Amniotic stem cell (primary cell): ENCODE data around the gene ASTN2.

Source experiments
- DNase-seq: peaks from one replicate; lab custom pipeline; 2025; lab: John Stamatoyannopoulos, UW

ASTN2 gene

GRCh38 chr9:116809656-116810055 is 605.2 kb downstream of the ASTN2 start:
- no peak for DNase-seq

GRCh38 chr9:116806075-116806474 is 608.8 kb downstream of the ASTN2 start:
- peak; percentile 3 for DNase-seq

GRCh38 chr9:116800885-116801284 is 614.0 kb downstream of the ASTN2 start:
- DNase-seq = no peak

GRCh38 chr9:116800074-116800473 is 614.8 kb downstream of the ASTN2 start:
- no peak for DNase-seq

- DNase-seq = no peak
Observed at GRCh38 chr9:116798521-116798920, 616.3 kb downstream of the ASTN2 start.

GRCh38 chr9:116797276-116797675 is 617.6 kb downstream of the ASTN2 start:
- DNase-seq = no peak

GRCh38 chr9:116796669-116797068 is 618.2 kb downstream of the ASTN2 start:
- DNase-seq = no peak

- no peak for DNase-seq
Observed at GRCh38 chr9:116795821-116796220, 619.0 kb downstream of the ASTN2 start.

GRCh38 chr9:116792271-116792670 is 622.6 kb downstream of the ASTN2 start:
- no peak for DNase-seq

GRCh38 chr9:116791326-116791725 is 623.5 kb downstream of the ASTN2 start:
- no peak for DNase-seq

- no peak for DNase-seq
Observed at GRCh38 chr9:116789081-116789480, 625.8 kb downstream of the ASTN2 start.

GRCh38 chr9:116786737-116787136 is 628.1 kb downstream of the ASTN2 start:
- no peak for DNase-seq

- DNase-seq = no peak
Observed at GRCh38 chr9:116777116-116777515, 637.7 kb downstream of the ASTN2 start.

- DNase-seq = no peak
Observed at GRCh38 chr9:116774421-116775180, 640.3 kb downstream of the ASTN2 start.

GRCh38 chr9:116767219-116767618 is 647.6 kb downstream of the ASTN2 start:
- DNase-seq = no peak

- DNase-seq = no peak
Observed at GRCh38 chr9:116765011-116765410, 649.8 kb downstream of the ASTN2 start.

GRCh38 chr9:116763770-116764169 is 651.1 kb downstream of the ASTN2 start:
- no peak for DNase-seq

- no peak for DNase-seq
Observed at GRCh38 chr9:116760636-116761035, 654.2 kb downstream of the ASTN2 start.

GRCh38 chr9:116757030-116757429 is 657.8 kb downstream of the ASTN2 start:
- DNase-seq = no peak

GRCh38 chr9:116753389-116753788 is 661.5 kb downstream of the ASTN2 start:
- no peak for DNase-seq

- DNase-seq = no peak
Observed at GRCh38 chr9:116750510-116750909, 664.3 kb downstream of the ASTN2 start.

GRCh38 chr9:116749772-116750171 is 665.1 kb downstream of the ASTN2 start:
- no peak for DNase-seq

- DNase-seq = no peak
Observed at GRCh38 chr9:116749176-116749575, 665.7 kb downstream of the ASTN2 start.

- DNase-seq = no peak
Observed at GRCh38 chr9:116741742-116742141, 673.1 kb downstream of the ASTN2 start.
